CD4-positive, CD25-positive, alpha-beta regulatory T cell (primary cell): ENCODE results near the gene CAPN15. TPM values are rescaled to one million over a fixed set of nuclear protein-coding genes. Genes with fewer than 3 reads are reported as not detected.

ENCODE experiments used
- ATAC-seq, 2 donors: fragments of 150-1000 bp; cut with Tn5 transposase; one replicate each; pipeline ENCODE4 v1.10.0; 2021; ENCODE audit warnings: low read depth in 2 of 2, moderate number of reproducible peaks in 2 of 2, moderate library complexity in 1 of 2
- DNase-seq, 3 donors: peaks; one replicate each; pipeline versions ENCODE4 v3.0.0 to v3.0.0-alpha.2; 2012 to 2022; ENCODE audit warnings: mixed read lengths in 1 of 3
- H3K27ac ChIP-seq: one replicate; pipeline ENCODE4 v1.7.0; 2013; ENCODE audit warnings: mild to moderate bottlenecking, low read length; ENCODE audit not compliant: insufficient read depth, poor library complexity, severe bottlenecking
- H3K27me3 ChIP-seq: one replicate; pipeline ENCODE4 v1.7.0; 2013; ENCODE audit warnings: low read length; ENCODE audit not compliant: control insufficient read depth, insufficient read depth
- H3K36me3 ChIP-seq: one replicate; pipeline ENCODE4 v1.7.0; 2013; ENCODE audit warnings: mild to moderate bottlenecking, low read length, moderate library complexity; ENCODE audit not compliant: control insufficient read depth, insufficient read depth
- H3K4me1 ChIP-seq: 2 replicates; pipeline ENCODE4 v1.7.0; 2013; ENCODE audit warnings: mild to moderate bottlenecking, low read length; ENCODE audit not compliant: insufficient read depth, control insufficient read depth, poor library complexity, severe bottlenecking
- H3K4me3 ChIP-seq: one replicate; pipeline ENCODE4 v1.7.0; 2013; ENCODE audit warnings: low read depth, mild to moderate bottlenecking, low read length, moderate library complexity
- H3K9me3 ChIP-seq, 2 experiments: 1 replicate in 1 of 2; 2 replicates in 1 of 2; pipeline ENCODE4 v1.7.0; 2013; ENCODE audit warnings: low read length in 2 of 2, mild to moderate bottlenecking in 1 of 2, moderate library complexity in 1 of 2; ENCODE audit not compliant: control insufficient read depth in 2 of 2
- H3K27ac Mint-ChIP-seq, 3 donors: one replicate each; pipeline ENCODE4 v1.8.0; 2020 to 2022; ENCODE audit warnings: mild to moderate bottlenecking in 3 of 3, mixed read lengths in 3 of 3, moderate library complexity in 2 of 3
- H3K27me3 Mint-ChIP-seq: one replicate; pipeline ENCODE4 v1.8.0; 2022; ENCODE audit warnings: mild to moderate bottlenecking, mixed read lengths
- H3K36me3 Mint-ChIP-seq: one replicate; pipeline ENCODE4 v1.8.0; 2020; ENCODE audit warnings: mixed read lengths
- H3K4me1 Mint-ChIP-seq, 4 donors: one replicate each; pipeline ENCODE4 v1.8.0; 2020 to 2022; ENCODE audit warnings: mixed read lengths in 4 of 4, mild to moderate bottlenecking in 1 of 4
- H3K4me3 Mint-ChIP-seq, 4 donors: one replicate each; pipeline ENCODE4 v1.8.0; 2020 to 2022; ENCODE audit warnings: mild to moderate bottlenecking in 4 of 4, mixed read lengths in 4 of 4, moderate library complexity in 3 of 4
- H3K9me3 Mint-ChIP-seq, 7 donors: one replicate each; pipeline ENCODE4 v1.8.0; 2020 to 2022; ENCODE audit warnings: mixed read lengths in 7 of 7, mild to moderate bottlenecking in 3 of 7, moderate library complexity in 2 of 7
- polyA plus RNA-seq, 4 donors: library from polyadenylated mRNA; unstranded; fragments of 300-500 nt; fragmentation: Illumina TruSeq; gene quantifications; one replicate each; pipeline ENCODE4 v1.2.3, GENCODE V29; 2021
- total RNA-seq: library from RNA; stranded (reverse); gene quantifications from one replicate; pipeline ENCODE4 v1.2.3, GENCODE V29; 2022

Gene CAPN15
- total and polyA plus RNA-seq, 5 donors from 2014 or later = 3.0 to 82.6 (median 5.8) TPM

- no peak overlapping the region for H3K4me3 ChIP-seq
- H3K27ac ChIP-seq = no peak overlapping the region
- no peaks in the 10 kb centered on the region for H3K36me3 Mint-ChIP-seq
- no peak overlapping the region for H3K4me3 Mint-ChIP-seq
- H3K9me3 ChIP-seq = no peaks in the 10 kb centered on the region
- peaks cover 11% of the 10 kb centered on the region for H3K27me3 Mint-ChIP-seq
- H3K27me3 ChIP-seq = no peaks in the 10 kb centered on the region
- H3K4me1 Mint-ChIP-seq = peaks cover 0 to 3% (median 0%) of the 10 kb centered on the region in 4 donors
- ATAC-seq = no peak
- no peaks in the 10 kb centered on the region for H3K9me3 Mint-ChIP-seq
- H3K36me3 ChIP-seq = peaks cover 5% of the 10 kb centered on the region
- H3K4me1 ChIP-seq = no peaks in the 10 kb centered on the region
- no peak for DNase-seq
- H3K27ac Mint-ChIP-seq = no peak overlapping the region
Observed at GRCh38 chr16:555528-556473, 28.3 kb downstream of the CAPN15 start.

GRCh38 chr16:556474-557173 is 29.1 kb downstream of the CAPN15 start:
- ATAC-seq (no peak), DNase-seq (no peak)
- no peaks in the 10 kb centered on the region for H3K4me1 ChIP-seq
- no peaks in the 10 kb centered on the region for H3K27me3 ChIP-seq
- Mint-ChIP-seq H3K27ac (no peak overlapping the region), H3K4me1 (peaks cover 0 to 3% (median 0%) of the 10 kb centered on the region in 4 donors), H3K9me3 (peaks cover 0 to under 1% (median 0%) of the 10 kb centered on the region in 7 donors), H3K27me3 (peaks cover 11% of the 10 kb centered on the region), H3K36me3 (no peaks in the 10 kb centered on the region), H3K4me3 (peak overlapping the region in 1 of 4 donors; percentile 27)
- H3K36me3 ChIP-seq = no peaks in the 10 kb centered on the region
- H3K4me3 ChIP-seq = no peak overlapping the region
- H3K27ac ChIP-seq = no peak overlapping the region
- no peaks in the 10 kb centered on the region for H3K9me3 ChIP-seq

- Histone ChIP-seq H3K27me3 (no peaks in the 10 kb centered on the region), H3K36me3 (no peaks in the 10 kb centered on the region), H3K4me3 (no peak overlapping the region), H3K27ac (no peak overlapping the region), H3K4me1 (no peaks in the 10 kb centered on the region), H3K9me3 (no peaks in the 10 kb centered on the region)
- no peaks in the 10 kb centered on the region for H3K36me3 Mint-ChIP-seq
- H3K4me1 Mint-ChIP-seq = peaks cover 0 to 3% (median 0%) of the 10 kb centered on the region in 4 donors
- peaks cover 0 to 3% (median 0%) of the 10 kb centered on the region in 7 donors for H3K9me3 Mint-ChIP-seq
- DNase-seq = no peak
- no peak overlapping the region for H3K4me3 Mint-ChIP-seq
- peaks cover 11% of the 10 kb centered on the region for H3K27me3 Mint-ChIP-seq
- ATAC-seq = no peak
- no peak overlapping the region for H3K27ac Mint-ChIP-seq
Observed at GRCh38 chr16:557463-558297, 30.2 kb downstream of the CAPN15 start.

- H3K36me3 ChIP-seq = no peaks in the 10 kb centered on the region
- ATAC-seq (no peak), DNase-seq (no peak)
- no peak overlapping the region for H3K4me3 Mint-ChIP-seq
- H3K4me1 ChIP-seq = no peaks in the 10 kb centered on the region
- H3K36me3 Mint-ChIP-seq = no peaks in the 10 kb centered on the region
- peaks cover 0 to 3% (median 0%) of the 10 kb centered on the region in 7 donors for H3K9me3 Mint-ChIP-seq
- H3K27me3 ChIP-seq = no peaks in the 10 kb centered on the region
- no peak overlapping the region for H3K27ac ChIP-seq
- H3K27me3 Mint-ChIP-seq = peaks cover 11% of the 10 kb centered on the region
- peaks cover 0 to 3% (median 0%) of the 10 kb centered on the region in 4 donors for H3K4me1 Mint-ChIP-seq
- H3K27ac Mint-ChIP-seq = no peak overlapping the region
- no peaks in the 10 kb centered on the region for H3K9me3 ChIP-seq
- H3K4me3 ChIP-seq = no peak overlapping the region
Observed at GRCh38 chr16:558298-559020, 30.9 kb downstream of the CAPN15 start.

- Mint-ChIP-seq H3K27me3 (peaks cover 11% of the 10 kb centered on the region), H3K9me3 (peaks cover 0 to 3% (median 0%) of the 10 kb centered on the region in 7 donors), H3K27ac (no peak overlapping the region), H3K4me1 (peaks cover 0 to 3% (median 0%) of the 10 kb centered on the region in 4 donors), H3K36me3 (no peaks in the 10 kb centered on the region), H3K4me3 (no peak overlapping the region)
- no peaks in the 10 kb centered on the region for H3K4me1 ChIP-seq
- H3K4me3 ChIP-seq = no peak overlapping the region
- no peaks in the 10 kb centered on the region for H3K27me3 ChIP-seq
- H3K9me3 ChIP-seq = no peaks in the 10 kb centered on the region
- H3K36me3 ChIP-seq = no peaks in the 10 kb centered on the region
- ATAC-seq (no peak), DNase-seq (no peak)
- no peak overlapping the region for H3K27ac ChIP-seq
Observed at GRCh38 chr16:559021-559380, 31.5 kb downstream of the CAPN15 start.

GRCh38 chr16:559411-560203 is 32.1 kb downstream of the CAPN15 start:
- Mint-ChIP-seq H3K27me3 (peaks cover 11% of the 10 kb centered on the region), H3K27ac (no peak overlapping the region), H3K4me3 (no peak overlapping the region), H3K36me3 (no peaks in the 10 kb centered on the region), H3K9me3 (peaks cover 0 to 3% (median 0%) of the 10 kb centered on the region in 7 donors), H3K4me1 (peaks cover 0 to 3% (median 0%) of the 10 kb centered on the region in 4 donors)
- Histone ChIP-seq H3K9me3 (no peaks in the 10 kb centered on the region), H3K4me3 (no peak overlapping the region), H3K27me3 (no peaks in the 10 kb centered on the region), H3K27ac (no peak overlapping the region), H3K4me1 (no peaks in the 10 kb centered on the region), H3K36me3 (no peaks in the 10 kb centered on the region)
- ATAC-seq = no peak
- no peak for DNase-seq
